Panc1 (cell line): ENCODE data around the gene TMEM30B.

Experiments used
- CTCF ChIP-seq: fragments of 450-650 bp; IDR thresholded peaks from 2 replicates; pipeline ENCODE4 v1.5.1; 2017; ENCODE audit warnings: mild to moderate bottlenecking
- POLR2AphosphoS5 ChIP-seq: IDR thresholded peaks from 2 replicates; pipeline ENCODE4 v1.6.1; 2012; ENCODE audit warnings: mild to moderate bottlenecking, low read depth, low read length, moderate library complexity

GRCh38 chr14:61271552-61271951, 9.6 kb downstream of the TMEM30B start:
- TF ChIP-seq POLR2AphosphoS5 (no peak), CTCF (no peak)
